Measurements from ENCODE around the gene ADH6. TPM values are rescaled to one million over a fixed set of nuclear protein-coding genes. Genes with fewer than 3 reads are reported as not detected.
"Not testable (repeated sequence)": the region's sequence is repeated elsewhere in the genome, so short reads cannot be mapped to it uniquely, and the experiment has no call there.

ADH6 gene
- not detected for total RNA-seq

DNA sequence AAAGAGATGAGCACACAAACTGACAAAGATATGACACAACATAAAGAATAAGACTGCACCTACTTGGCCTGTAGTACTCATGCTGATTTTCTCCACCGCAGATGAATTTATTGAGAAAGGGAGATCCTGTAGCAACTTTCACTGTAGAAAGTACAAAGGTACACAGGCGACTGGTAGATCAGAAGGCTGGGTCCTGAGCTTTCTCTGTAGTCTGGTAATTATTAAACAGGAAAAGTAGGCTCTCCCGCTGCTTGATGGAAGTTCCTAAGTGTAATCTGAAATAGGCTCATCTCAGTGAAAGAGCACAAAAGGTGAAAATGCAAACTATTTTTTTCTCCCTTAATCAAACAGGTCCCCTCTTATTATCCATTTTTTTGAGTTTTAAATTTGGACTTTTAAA is at the start of gene ADH6:
Gene ADH6, minus strand, starts transcription at position 175 of the 400 bp plus-strand sequence. Its CDS starts 94 bp downstream, at position 81.
- no peak for DNase-seq (ENCODE audit: low spot score)
- intact Hi-C loops (cut with DNase I) = no loop called here
- ATAC-seq = no peak

DNA sequence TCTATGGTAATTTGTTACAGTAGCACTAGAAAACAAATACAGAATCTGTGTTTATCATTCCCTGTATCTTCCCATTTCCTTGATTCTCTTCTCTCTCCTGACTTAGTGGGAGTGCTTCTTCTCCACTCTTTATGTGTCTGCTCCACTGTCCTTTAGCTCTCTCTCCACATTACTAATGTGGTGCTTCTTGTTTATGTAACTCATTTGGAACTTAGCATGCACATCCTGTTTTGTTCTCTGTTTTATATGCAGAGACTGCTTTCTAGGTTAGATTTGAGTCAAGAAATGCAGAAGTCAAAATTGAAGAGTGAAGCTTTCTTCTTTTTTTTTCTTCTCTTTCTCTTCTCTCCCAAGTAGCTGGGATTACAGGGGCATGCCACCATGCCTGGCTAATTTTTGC is 45.9 kb upstream of the ADH6 start:
- no peak for ATAC-seq

GRCh38 chr4:99252746-99253145 is 33.7 kb upstream of the ADH6 start:
- intact Hi-C loops (cut with DNase I) = no loop called here
- DNase-seq (ENCODE audit: low spot score) (no peak), ATAC-seq (no peak)

More for the DNA sequence above, 45.9 kb upstream of the ADH6 start:
- intact Hi-C loops (cut with DNase I) = no loop called here
- DNase-seq (ENCODE audit: low spot score) = no peak

DNA sequence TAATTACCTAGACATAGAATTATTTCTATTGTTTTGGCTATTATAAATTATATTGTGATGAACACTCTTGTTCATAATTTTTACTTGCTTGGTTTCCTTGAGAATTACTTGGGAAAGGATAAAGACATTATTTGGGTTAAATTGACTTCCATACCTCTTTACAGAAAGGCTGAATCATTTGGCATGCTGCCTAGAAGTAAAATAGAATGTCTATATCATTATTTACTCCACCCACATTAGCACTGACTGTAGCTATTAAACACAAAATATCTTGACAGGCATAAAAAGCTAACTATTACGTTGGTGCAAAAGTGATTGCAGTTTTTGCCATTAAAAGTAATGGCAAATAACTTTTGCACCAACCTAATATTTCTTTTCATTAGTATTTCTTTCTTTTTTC is 29.7 kb upstream of the ADH6 start:
- ATAC-seq (no peak), DNase-seq (ENCODE audit: low spot score) (no peak)
- intact Hi-C loops (cut with DNase I) = no loop called here

GRCh38 chr4:99235955-99236354 is 16.9 kb upstream of the ADH6 start:
- intact Hi-C loops (cut with DNase I) = no loop called here
- ATAC-seq (no peak), DNase-seq (ENCODE audit: low spot score) (no peak)

DNA sequence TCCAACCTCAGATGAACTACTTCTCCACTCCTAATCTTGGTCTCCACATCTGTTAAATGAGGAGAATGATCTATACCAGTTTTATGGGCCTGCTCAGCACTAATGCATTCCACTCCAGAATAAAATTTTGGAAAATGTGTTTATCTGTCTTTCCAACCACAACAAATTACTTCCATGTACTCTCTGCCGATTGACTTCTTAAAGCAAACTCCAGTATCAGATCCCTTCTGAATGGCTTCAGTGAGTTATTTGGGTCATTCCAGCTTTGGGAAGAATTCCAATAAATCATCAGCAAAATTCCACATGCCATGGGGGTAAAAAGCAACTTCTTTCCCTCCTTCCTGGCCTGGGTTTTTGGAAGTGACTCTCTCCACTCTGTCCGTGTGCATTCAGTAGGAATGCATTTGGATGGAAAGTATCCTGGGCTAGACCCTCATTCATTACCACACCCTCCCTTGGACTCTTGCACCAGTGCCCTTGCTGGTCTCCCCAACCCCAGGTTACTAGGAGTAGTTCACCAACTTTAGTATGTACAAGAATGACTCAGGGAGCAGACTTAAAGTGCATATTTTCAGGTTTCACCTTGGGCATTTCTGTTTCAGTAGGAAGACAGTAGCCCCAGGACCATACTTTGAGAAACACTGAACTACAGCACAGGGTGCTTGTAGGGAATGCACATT is 15.4 kb upstream of the ADH6 start:
- ATAC-seq = peak; percentile 15
- intact Hi-C loops (cut with DNase I) = no loop called here
- no peak for DNase-seq (ENCODE audit: low spot score)

DNA sequence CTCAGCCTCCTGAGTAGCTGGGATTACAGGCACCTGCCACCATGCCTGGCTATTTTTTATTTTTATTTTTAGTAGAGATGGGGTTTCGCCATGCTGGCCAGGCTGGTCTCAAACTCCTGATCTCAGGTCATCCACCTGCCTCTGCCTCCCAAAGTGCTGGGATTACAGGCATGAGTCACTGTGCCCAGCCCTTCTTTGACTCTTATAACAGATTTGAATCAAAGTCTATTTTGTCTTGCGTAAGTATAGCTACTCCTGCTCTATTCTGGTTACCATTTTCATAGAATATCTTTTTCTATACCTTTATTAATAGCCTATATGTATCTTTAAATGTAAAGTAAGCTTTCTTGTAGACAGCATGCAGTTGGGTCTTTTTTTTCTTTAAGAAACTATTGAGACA is 14.4 kb upstream of the ADH6 start:
- ATAC-seq; intact Hi-C loops (cut with DNase I); DNase-seq (ENCODE audit: low spot score): not testable (repeated sequence)

DNA sequence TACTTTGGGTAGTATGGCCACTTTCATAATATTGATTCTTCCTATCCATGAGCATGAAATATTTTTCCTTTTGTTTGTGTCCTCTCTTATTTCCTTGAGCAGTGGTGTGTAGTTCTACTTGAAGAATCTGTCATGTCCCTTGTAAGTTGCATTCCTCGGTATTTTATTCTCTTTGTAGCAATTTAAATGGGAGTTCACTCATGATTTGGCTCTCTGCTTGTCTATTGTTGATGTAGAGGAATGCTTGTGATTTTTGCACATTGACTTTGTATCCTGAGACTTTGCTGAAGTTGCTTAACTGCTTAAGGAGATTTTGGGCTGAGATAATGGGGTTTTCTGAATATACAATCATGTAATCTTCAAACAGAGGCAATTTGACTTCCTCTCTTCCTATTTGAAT is 9.7 kb upstream of the ADH6 start:
- intact Hi-C loops (cut with DNase I); DNase-seq (ENCODE audit: low spot score); ATAC-seq: not testable (repeated sequence)

GRCh38 chr4:99227646-99228045 is 8.6 kb upstream of the ADH6 start:
- intact Hi-C loops (cut with DNase I); ATAC-seq; DNase-seq (ENCODE audit: low spot score): not testable (repeated sequence)

DNA sequence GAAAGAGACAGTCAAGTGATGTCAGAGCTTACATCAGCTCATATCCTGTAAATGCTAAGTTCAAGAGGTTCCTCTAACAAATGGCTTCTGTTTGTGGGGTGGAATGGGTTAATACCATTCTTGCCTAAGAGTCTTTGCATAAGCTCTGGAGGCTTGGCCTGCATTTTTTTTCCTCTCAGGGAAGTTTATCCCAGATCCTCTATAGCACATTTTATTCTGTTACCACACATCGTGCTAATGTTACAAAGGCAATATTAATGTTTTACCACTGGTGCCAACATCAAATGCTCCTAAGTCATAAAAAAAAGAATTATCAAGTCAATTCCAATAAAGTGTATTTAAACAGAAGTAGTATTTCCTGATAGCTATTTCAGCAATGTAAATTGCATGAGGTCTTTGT is 2.9 kb upstream of the ADH6 start:
- DNase-seq (ENCODE audit: low spot score) (no peak), ATAC-seq (no peak)
- intact Hi-C loops (cut with DNase I) = no loop called here

GRCh38 chr4:99219479-99219878 is 433 bp upstream of the ADH6 start:
- DNase-seq (ENCODE audit: low spot score) (no peak), ATAC-seq (no peak)
- intact Hi-C loops (cut with DNase I) = no loop called here

DNA sequence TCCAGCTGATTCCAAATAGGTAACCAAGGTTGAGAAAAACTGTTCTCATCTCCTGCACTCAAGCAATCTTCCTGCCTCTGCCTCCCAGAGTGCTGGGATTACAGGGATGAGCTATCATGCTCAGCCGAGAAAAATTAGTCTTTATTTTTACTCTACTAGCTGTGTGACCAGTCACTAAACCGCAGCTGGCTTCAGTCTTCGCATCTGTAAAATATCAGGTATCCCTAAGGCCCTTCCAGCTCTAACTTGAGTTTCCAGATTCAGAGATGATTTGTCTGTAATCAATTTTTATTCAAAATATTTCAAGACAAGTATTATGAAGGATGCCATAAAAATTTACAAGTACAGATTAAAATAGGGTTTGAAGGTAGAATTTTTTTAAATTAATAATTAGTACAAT is 3.5 kb downstream of the ADH6 start:
- intact Hi-C loops (cut with DNase I) = no loop called here
- ATAC-seq (no peak), DNase-seq (ENCODE audit: low spot score) (no peak)

DNA sequence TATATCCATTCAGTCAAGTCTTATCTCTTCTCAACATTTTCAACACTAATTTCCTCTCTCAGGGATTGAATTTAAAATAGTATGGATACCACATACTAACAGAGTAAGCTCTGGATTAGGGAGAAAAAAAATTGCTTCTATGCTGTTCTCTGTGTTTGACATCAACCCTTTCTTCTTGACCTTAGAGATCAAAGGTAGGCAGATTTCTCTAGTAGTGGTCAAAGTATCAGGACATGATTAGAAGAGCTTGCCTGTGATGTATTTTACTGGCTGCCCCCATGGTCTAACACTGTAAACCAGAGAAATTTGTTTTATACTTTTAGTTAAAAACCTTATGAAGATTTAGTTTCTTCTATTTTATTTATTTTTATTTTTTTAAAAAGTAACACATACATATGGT is 8.3 kb downstream of the ADH6 start:
- DNase-seq (ENCODE audit: low spot score) (no peak), ATAC-seq (no peak)
- intact Hi-C loops (cut with DNase I) = no loop called here

DNA sequence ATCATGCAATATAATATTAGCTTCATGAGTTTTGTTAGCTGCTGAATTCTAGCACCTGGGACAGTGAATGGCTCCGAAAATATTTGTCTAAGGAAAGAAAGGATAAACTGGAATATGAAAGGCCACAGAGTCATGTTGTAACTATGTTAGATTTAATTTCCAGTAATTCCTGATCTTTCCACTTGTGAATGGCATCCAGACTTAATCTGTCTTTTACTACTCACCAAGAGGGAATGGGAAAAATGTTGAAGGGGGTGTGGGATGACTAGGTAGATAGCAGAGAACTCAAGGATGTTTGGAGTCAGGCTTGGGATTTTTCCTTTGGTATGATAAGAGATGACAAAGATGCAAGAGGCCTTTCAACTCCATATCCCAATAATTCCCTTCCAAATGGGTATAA is 9.4 kb downstream of the ADH6 start:
- intact Hi-C loops (cut with DNase I) = no loop called here
- ATAC-seq (no peak), DNase-seq (ENCODE audit: low spot score) (no peak)

- DNase-seq (ENCODE audit: low spot score) (no peak), ATAC-seq (no peak)
- intact Hi-C loops (cut with DNase I) = no loop called here
These were observed 10.3 kb downstream of the ADH6 start for GRCh38 chr4:99208719-99209075.

DNA sequence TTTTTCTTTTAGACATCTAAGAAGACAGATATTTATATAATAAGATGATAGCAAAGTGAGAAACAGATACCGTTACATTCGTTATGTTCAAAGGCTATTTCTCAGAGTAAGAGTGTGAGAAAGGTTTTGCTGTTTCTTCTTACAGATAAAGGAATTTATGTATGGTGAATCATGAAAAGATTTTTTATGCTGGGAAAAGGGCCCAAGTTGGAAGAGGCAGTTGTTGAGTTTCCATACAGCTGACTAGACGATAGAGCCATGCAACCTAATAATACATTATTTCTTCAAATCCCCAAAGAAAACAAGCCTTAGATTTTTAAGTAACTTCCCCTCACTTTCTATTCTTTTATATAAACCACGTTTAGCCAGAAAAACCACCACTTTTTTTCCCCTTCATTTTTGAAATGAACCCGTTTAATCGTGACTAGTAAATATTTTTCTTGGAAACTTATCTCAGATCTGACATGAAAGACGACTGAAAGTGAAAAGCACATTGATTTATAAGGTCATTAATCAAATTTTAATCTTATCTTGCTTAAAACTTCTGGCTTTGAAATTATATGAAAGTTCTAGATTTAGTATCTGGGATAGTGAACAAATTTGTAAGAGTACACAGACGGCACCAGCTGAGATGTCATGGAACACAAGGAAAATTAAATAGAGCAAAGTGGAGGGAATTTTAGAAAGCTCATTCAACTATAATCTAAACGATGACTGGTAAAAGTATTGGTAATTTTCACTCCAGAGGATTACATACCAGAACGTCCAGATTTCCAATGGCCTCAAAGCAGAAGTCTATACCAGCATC is 10.9 kb downstream of the ADH6 start:
- no peak for DNase-seq (ENCODE audit: low spot score)
- intact Hi-C loops (cut with DNase I) = no loop called here
- ATAC-seq = peak; percentile 9

GRCh38 chr4:99207069-99207743 is 11.8 kb downstream of the ADH6 start:
- intact Hi-C loops (cut with DNase I) = no loop called here
- ATAC-seq = no peak
- no peak for DNase-seq (ENCODE audit: low spot score)

DNA sequence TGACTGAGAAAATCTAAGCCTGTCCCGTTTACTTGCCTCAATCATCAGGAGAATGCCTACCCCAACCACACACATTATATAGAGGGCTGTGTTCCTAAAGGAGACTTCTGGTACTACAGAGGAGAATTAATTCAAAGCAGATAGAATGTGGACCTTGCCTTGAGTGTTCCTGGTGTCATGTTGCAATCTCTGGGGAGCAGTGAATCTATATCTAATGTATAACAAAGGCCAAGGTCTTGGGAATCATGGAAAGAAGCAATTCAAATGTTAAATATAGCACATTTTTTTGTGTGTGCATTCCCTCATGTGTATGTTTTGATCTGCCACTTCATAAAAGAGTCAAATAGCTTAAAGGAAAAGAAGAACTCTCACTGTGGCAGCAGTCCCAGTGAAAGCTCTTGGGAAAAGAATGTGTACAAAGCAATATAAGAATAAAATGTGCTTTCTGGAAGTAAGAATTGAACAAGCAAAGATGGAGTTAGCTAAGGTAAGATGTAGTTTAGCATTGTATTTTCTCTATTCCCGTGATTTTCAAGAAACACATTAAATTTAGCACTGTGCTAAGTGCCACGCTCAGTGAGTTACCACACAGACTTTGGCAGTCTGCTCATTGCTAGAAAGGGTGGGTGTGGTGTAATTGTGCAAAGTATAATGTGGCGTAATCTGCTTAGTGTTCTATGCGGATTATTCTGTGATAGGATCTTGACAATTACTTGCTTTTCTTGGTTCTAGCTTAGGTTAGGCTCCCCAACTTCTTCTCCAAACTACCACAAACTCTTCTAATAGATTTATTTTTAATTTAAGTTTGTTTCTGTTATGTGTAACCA is 13.7 kb downstream of the ADH6 start:
- intact Hi-C loops (cut with DNase I) = no loop called here
- peak; percentile 62 for ATAC-seq

GRCh38 chr4:99202536-99202935 is 16.5 kb downstream of the ADH6 start:
- ATAC-seq (peak; percentile 93), DNase-seq (ENCODE audit: low spot score) (no peak)
- intact Hi-C loops (cut with DNase I) = no loop called here

More for the DNA sequence above, 13.7 kb downstream of the ADH6 start:
- DNase-seq (ENCODE audit: low spot score) = no peak

Data from sciatic nerve (tissue), 2 donors.